H1 (cell line): Measurements from ENCODE around the gene C11orf42. TPM values are rescaled to one million over a fixed set of nuclear protein-coding genes. Genes with fewer than 3 reads are reported as not detected.

Source experiments
- CTCF ChIA-PET: fragments of 300-600 bp; sonication (Branson Sonifier 250); formaldehyde crosslinking; loops from one replicate; lab custom pipeline; 2021; ENCODE audit not compliant: partially characterized antibody; lab: Charles Lee
- POLR2A ChIA-PET: fragments of 300-600 bp; sonication (Branson Sonifier 250); formaldehyde crosslinking; loops from one replicate; lab custom pipeline; 2021; ENCODE audit warnings: inconsistent platforms; ENCODE audit not compliant: partially characterized antibody; lab: Charles Lee
- DNase-seq, 2 experiments: peaks; one replicate each; pipeline versions ENCODE4 v3.0.0 to v3.0.0-alpha.2; 2010 to 2022; ENCODE audit warnings: low spot score in 2 of 2, low read depth in 1 of 2, mixed read lengths in 1 of 2
- FAIRE-seq: peaks from 2 replicates; lab custom pipeline; 2011; peaks lifted over from hg19 to GRCh38; lab: Jason Lieb, UNC
- H2AFZ ChIP-seq: 2 replicates; pipeline ENCODE4 v1.8.1; 2012; ENCODE audit warnings: low read length, inconsistent platforms
- H2AK5ac ChIP-seq: 2 replicates; pipeline ENCODE4 v1.6.1; 2013; ENCODE audit warnings: low read depth, low read length
- H2BK120ac ChIP-seq: replicated peaks from 2 replicates; pipeline ENCODE3; 2013; ENCODE audit warnings: low read depth, low read length, inconsistent platforms
- H2BK12ac ChIP-seq: 2 replicates; pipeline ENCODE4 v1.6.1; 2013; ENCODE audit warnings: low read depth, low read length
- H2BK15ac ChIP-seq: 2 replicates; pipeline ENCODE4 v1.6.1; 2013; ENCODE audit warnings: low read length
- H2BK20ac ChIP-seq: 2 replicates; pipeline ENCODE4 v1.6.1; 2013; ENCODE audit warnings: low read length
- H2BK5ac ChIP-seq: 2 replicates; pipeline ENCODE4 v1.6.1; 2013; ENCODE audit warnings: low read depth, low read length
- H3K14ac ChIP-seq: 2 replicates; pipeline ENCODE4 v1.6.1; 2013; ENCODE audit warnings: inconsistent platforms; ENCODE audit not compliant: insufficient read length
- H3K18ac ChIP-seq: 2 replicates; pipeline ENCODE4 v1.6.1; 2013; ENCODE audit warnings: low read length; ENCODE audit errors: extremely low read depth
- H3K23ac ChIP-seq: 2 replicates; pipeline ENCODE4 v1.6.1; 2013; ENCODE audit warnings: inconsistent platforms; ENCODE audit not compliant: insufficient read length
- H3K23me2 ChIP-seq: 2 replicates; pipeline ENCODE4 v1.6.1; 2013; ENCODE audit warnings: low read depth, low read length
- H3K27ac ChIP-seq: 2 replicates; pipeline ENCODE4 v1.6.1; 2011; ENCODE audit warnings: low read depth, low read length, inconsistent platforms
- H3K27me3 ChIP-seq, 4 experiments: replicated peaks in 1 of 4; 1 replicate in 1 of 4; 2 replicates in 3 of 4; pipeline versions ENCODE4 v1.6.1 to v1.8.1; 2011 to 2013; ENCODE audit warnings: low read length in 3 of 4, mild to moderate bottlenecking in 3 of 4, inconsistent platforms in 2 of 4, mixed read lengths in 2 of 4, moderate library complexity in 1 of 4; ENCODE audit not compliant: control insufficient read depth in 3 of 4, insufficient read depth in 3 of 4; ENCODE audit errors: extremely low read depth in 1 of 4
- H3K36me3 ChIP-seq, 4 experiments: 2 replicates each; pipeline versions ENCODE4 v1.6.1 to v1.8.1; 2011 to 2013; ENCODE audit warnings: mild to moderate bottlenecking in 4 of 4, low read length in 3 of 4, moderate library complexity in 2 of 4, control low read depth in 1 of 4, inconsistent platforms in 1 of 4; ENCODE audit not compliant: insufficient read depth in 4 of 4, control insufficient read depth in 2 of 4
- H3K4ac ChIP-seq: replicated peaks from 2 replicates; pipeline ENCODE3; 2013; ENCODE audit warnings: low read length, low read depth, mixed read lengths, inconsistent platforms; ENCODE audit not compliant: insufficient read length
- H3K4me1 ChIP-seq, 4 experiments: replicated peaks in 1 of 4; 1 replicate in 1 of 4; 2 replicates in 3 of 4; pipeline versions ENCODE4 v1.6.1 to v1.8.1; 2011 to 2013; ENCODE audit warnings: low read length in 3 of 4, inconsistent platforms in 2 of 4, mixed read lengths in 1 of 4; ENCODE audit not compliant: insufficient read depth in 4 of 4, control insufficient read depth in 3 of 4
- H3K4me2 ChIP-seq, 2 experiments: 2 replicates each; pipeline versions ENCODE4 v1.6.1 to v1.8.1; 2011 to 2013; ENCODE audit warnings: low read depth in 2 of 2, low read length in 2 of 2, control low read depth in 1 of 2, inconsistent platforms in 1 of 2, mild to moderate bottlenecking in 1 of 2; ENCODE audit not compliant: insufficient read depth in 1 of 2
- H3K4me3 ChIP-seq, 4 experiments: fragments of 200-600, 300-600 bp in 1 of 4; sonication (generic), shearing (Covaris generic), sonication (Bioruptor Twin) in 1 of 4; 2 replicates each; pipeline versions ENCODE4 v1.5.1 to v1.8.1; 2011 to 2016; ENCODE audit warnings: low read length in 4 of 4, low read depth in 3 of 4, control low read depth in 2 of 4, inconsistent platforms in 2 of 4, mild to moderate bottlenecking in 2 of 4, mixed read lengths in 1 of 4, moderate library complexity in 1 of 4; ENCODE audit not compliant: insufficient read depth in 2 of 4; ENCODE audit errors: extremely low read depth in 1 of 4
- H3K56ac ChIP-seq: replicated peaks from 2 replicates; pipeline ENCODE3; 2013; ENCODE audit warnings: low read depth, mild to moderate bottlenecking, mixed read lengths, low read length, inconsistent platforms; ENCODE audit not compliant: insufficient read length
- H3K79me1 ChIP-seq: 2 replicates; pipeline ENCODE4 v1.6.1; 2013; ENCODE audit warnings: low read depth, low read length, control low read depth
- H3K79me2 ChIP-seq, 2 experiments: 2 replicates each; pipeline versions ENCODE4 v1.6.1 to v1.8.1; 2012 to 2013; ENCODE audit warnings: low read length in 2 of 2, mild to moderate bottlenecking in 2 of 2, inconsistent platforms in 1 of 2; ENCODE audit not compliant: insufficient read depth in 2 of 2, control insufficient read depth in 1 of 2
- H3K9ac ChIP-seq, 4 experiments: replicated peaks in 1 of 4; 1 replicate in 1 of 4; 2 replicates in 3 of 4; pipeline versions ENCODE4 v1.6.1 to v1.8.1; 2011 to 2013; ENCODE audit warnings: low read depth in 3 of 4, low read length in 3 of 4, control low read depth in 2 of 4, mild to moderate bottlenecking in 2 of 4, moderate library complexity in 2 of 4, inconsistent platforms in 1 of 4; ENCODE audit errors: extremely low read depth in 1 of 4
- H3K9me3 ChIP-seq, 2 experiments: 2 replicates each; pipeline versions ENCODE4 v1.6.1 to v1.8.1; 2012 to 2013; ENCODE audit warnings: mild to moderate bottlenecking in 2 of 2, moderate library complexity in 2 of 2, control low read depth in 1 of 2, inconsistent platforms in 1 of 2, low read depth in 1 of 2, low read length in 1 of 2, mixed read lengths in 1 of 2; ENCODE audit not compliant: insufficient read depth in 2 of 2
- H4K20me1 ChIP-seq, 2 experiments: replicated peaks in 1 of 2; 2 replicates each; pipeline versions ENCODE3 to v1.8.1; 2011 to 2013; ENCODE audit warnings: inconsistent platforms in 2 of 2, low read length in 2 of 2, mild to moderate bottlenecking in 1 of 2; ENCODE audit not compliant: insufficient read depth in 2 of 2, control insufficient read depth in 1 of 2
- H4K5ac ChIP-seq: 2 replicates; pipeline ENCODE4 v1.6.1; 2013; ENCODE audit warnings: low read length, low read depth, mixed read lengths, inconsistent platforms; ENCODE audit not compliant: insufficient read length
- H4K8ac ChIP-seq: 2 replicates; pipeline ENCODE4 v1.8.0; 2013; ENCODE audit warnings: mild to moderate bottlenecking, moderate library complexity, low read length, inconsistent platforms; ENCODE audit not compliant: insufficient read depth; ENCODE audit errors: extremely low read depth
- H4K91ac ChIP-seq: replicated peaks from 2 replicates; pipeline ENCODE3; 2013; ENCODE audit warnings: low read length, mixed read lengths, inconsistent platforms; ENCODE audit not compliant: insufficient read length
- BCL11A ChIP-seq, 2 experiments: IDR thresholded peaks; one replicate each; pipeline ENCODE4 v1.6.1; 2011; ENCODE audit warnings: low read depth in 2 of 2, low read length in 2 of 2, mild to moderate bottlenecking in 2 of 2
- CHD1 ChIP-seq: IDR thresholded peaks from 2 replicates; pipeline ENCODE4 v1.6.1; 2012; ENCODE audit warnings: low read depth, low read length, improper control_type of control experiment
- EZH2 ChIP-seq: fragments of 200-600 bp; sonication (generic); IDR thresholded peaks from 2 replicates; pipeline ENCODE4 v1.7.1; 2012; ENCODE audit warnings: low read depth, mild to moderate bottlenecking, moderate library complexity, low read length, inconsistent platforms; ENCODE audit not compliant: severe bottlenecking
- GABPA ChIP-seq: IDR thresholded peaks from 2 replicates; pipeline ENCODE4 v1.6.1; 2011; ENCODE audit warnings: mild to moderate bottlenecking, low read length, moderate library complexity, borderline replicate concordance; ENCODE audit not compliant: insufficient read depth
- KDM1A ChIP-seq: fragments of 200-600, 300-600 bp; sonication (generic); IDR thresholded peaks from 2 replicates; pipeline ENCODE4 v1.7.1; 2016; ENCODE audit warnings: mild to moderate bottlenecking, low read length, borderline replicate concordance
- MAFK ChIP-seq: IDR thresholded peaks from 2 replicates; pipeline ENCODE4 v1.6.1; 2012; ENCODE audit warnings: low read depth, mild to moderate bottlenecking, improper control_type of control experiment, low read length
- NRF1 ChIP-seq: IDR thresholded peaks from 2 replicates; pipeline ENCODE4 v1.6.1; 2011; ENCODE audit warnings: mild to moderate bottlenecking, low read depth, low read length, improper control_type of control experiment
- POU5F1 ChIP-seq: IDR thresholded peaks from 2 replicates; pipeline ENCODE4 v1.6.1; 2011; ENCODE audit warnings: low read depth, mild to moderate bottlenecking, low read length, moderate library complexity
- SAP30 ChIP-seq: fragments of 300-600 bp; sonication (generic); IDR thresholded peaks from 2 replicates; pipeline ENCODE4 v1.7.1; 2012; ENCODE audit warnings: low read length, moderate library complexity, mild to moderate bottlenecking, inconsistent platforms; ENCODE audit not compliant: insufficient read depth, insufficient replicate concordance
- SIX5 ChIP-seq: IDR thresholded peaks from 2 replicates; pipeline ENCODE4 v1.6.1; 2011; ENCODE audit warnings: mild to moderate bottlenecking, low read depth, low read length
- TBP ChIP-seq: IDR thresholded peaks from 2 replicates; pipeline ENCODE4 v1.6.1; 2011; ENCODE audit warnings: low read depth, low read length, improper control_type of control experiment
- YY1 ChIP-seq: IDR thresholded peaks from 2 replicates; pipeline ENCODE4 v1.6.1; 2011; ENCODE audit warnings: low read depth, mild to moderate bottlenecking, low read length
- WGBS, 2 experiments: shearing (Covaris generic) in 1 of 2; methylation state at CpG; one replicate each; pipeline versions ENCODE4 v1.1.6 to v1.1.7; 2013 to 2015; ENCODE audit warnings: low lambda C conversion rate in 2 of 2, mixed read lengths in 2 of 2, inconsistent platforms in 1 of 2, low coverage in 1 of 2, missing lambda C conversion rate in 1 of 2; ENCODE audit not compliant: insufficient replicate concordance in 2 of 2, insufficient coverage in 1 of 2, insufficient read length in 1 of 2; ENCODE audit errors: extremely low coverage in 1 of 2, missing lambda C conversion rate in 1 of 2; 5-methylcytosine and 5-hydroxymethylcytosine counted together
- polyA plus RNA-seq, 7 experiments: library from polyadenylated mRNA; depleted of rRNA in 3 of 7; stranded (reverse) in 5 of 7; unstranded in 2 of 7; fragments of >200 nt in 5 of 7; fragments of 200-250 nt in 2 of 7; gene quantifications; 1 replicate in 5 of 7; 2 replicates in 1 of 7; 4 replicates in 1 of 7; pipeline versions ENCODE4 v1.2.1 to v1.2.3, GENCODE V29; 2011 to 2013; ENCODE audit warnings: missing spikeins in 2 of 7, mixed read lengths in 2 of 7
- total RNA-seq: library from RNA; stranded (reverse); fragmentation: NEBNext Ultra II Directional; extraction: Animal tissue kit (Norgen Biotek cat#: 25700); gene quantifications from 2 replicates; pipeline ENCODE4 v1.2.1, GENCODE V29; 2021
- TF ChIP-seq, protein P1 (sequence below): IDR thresholded peaks from 2 replicates; pipeline ENCODE4 v1.6.1; 2011; ENCODE audit warnings: low read depth, mild to moderate bottlenecking, low read length; ENCODE audit not compliant: insufficient read depth

The C11orf42 gene
- total and polyA plus RNA-seq, 2 of the 8 experiments (the other 6 are each of a cell fraction or from before 2014, with no cell fraction given), result not detected

DNA sequence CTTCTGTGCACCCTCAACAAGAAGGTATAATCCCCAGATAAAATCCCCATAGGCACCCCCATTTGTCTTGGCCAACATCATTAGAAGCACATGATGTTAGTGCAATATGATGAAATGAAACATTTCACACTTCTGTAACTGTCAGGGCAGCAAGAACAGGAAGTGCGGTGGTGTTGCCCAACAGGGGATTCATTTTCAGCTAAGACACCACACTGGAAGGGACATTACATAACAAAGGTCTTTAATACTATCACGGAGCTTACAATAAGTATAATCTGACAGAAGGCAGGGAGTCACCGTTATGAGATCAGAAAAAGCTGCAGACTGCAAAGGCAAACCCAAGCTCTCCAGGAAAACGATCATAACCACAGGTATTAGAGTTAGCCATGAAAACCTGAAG lies 4.4 kb upstream of the C11orf42 start:
- no peak overlapping the region for H3K27ac ChIP-seq
- no peaks in the 10 kb centered on the region; a peak in 2 of 8 replicates for H3K36me3 ChIP-seq
- no peak overlapping the region for H3K56ac ChIP-seq
- H3K79me1 ChIP-seq, result no peaks in the 10 kb centered on the region
- H3K4me3 ChIP-seq, result no peak overlapping the region
- H2BK15ac ChIP-seq, result no peak overlapping the region
- ChIA-PET CTCF (interaction anchor here (0.7 to 1.5 kb wide), 5 partner anchors 43 to 162 kb away, joined by 3 to 5 read pairs (median 3); no protein-coding TSS in a partner anchor), POLR2A (interaction anchor here (1.3 to 1.8 kb wide), 2 partner anchors 13 to 16 kb away, joined by 3 read pairs; no protein-coding TSS in a partner anchor)
- no peaks in the 10 kb centered on the region for H3K23me2 ChIP-seq
- H2BK12ac ChIP-seq, result no peak overlapping the region
- no peak overlapping the region for H2AK5ac ChIP-seq
- 71% methylated on average over 4 of the region's 4 CpGs; no CpG with 5 or more reads in 1 of the 2 experiments for WGBS, 2 experiments
- H4K5ac ChIP-seq, result no peak overlapping the region
- H3K14ac ChIP-seq, result no peak overlapping the region
- no peak overlapping the region for H2BK120ac ChIP-seq
- H3K18ac ChIP-seq, result no peak overlapping the region
- H4K8ac ChIP-seq, result no peak overlapping the region
- H3K27me3 ChIP-seq, result no peaks in the 10 kb centered on the region
- DNase-seq (no peak), FAIRE-seq (no peak)
- no peak overlapping the region for H2BK20ac ChIP-seq
- no peaks in the 10 kb centered on the region; a peak in 1 of 4 replicates for H3K9me3 ChIP-seq
- H2BK5ac ChIP-seq, result no peak overlapping the region
- H4K91ac ChIP-seq, result no peak overlapping the region
- no peaks in the 10 kb centered on the region for H3K79me2 ChIP-seq
- H3K9ac ChIP-seq, result no peak overlapping the region
- no peak overlapping the region for H3K4me2 ChIP-seq
- H3K4ac ChIP-seq, result no peak overlapping the region
- H4K20me1 ChIP-seq, result no peaks in the 10 kb centered on the region
- peaks cover 0 to 3% (median 1%) of the 10 kb centered on the region in 4 experiments; a peak in 2 of 7 replicates for H3K4me1 ChIP-seq
- no peak overlapping the region for H3K23ac ChIP-seq
- no peak overlapping the region for H2AFZ ChIP-seq
- TF ChIP-seq SAP30 (no peak), YY1 (no peak), BCL11A (IDR thresholded peaks at IDR 0.05; ENCODE audit: low read depth in 2 of 2, low read length in 2 of 2) (no peak), EZH2 (no peak), TBP (no peak), GABPA (no peak), SIX5 (no peak), MAFK (no peak), NRF1 (no peak), KDM1A (no peak), CHD1 (no peak), POU5F1 (no peak)
- TF ChIP-seq, protein P1, sequence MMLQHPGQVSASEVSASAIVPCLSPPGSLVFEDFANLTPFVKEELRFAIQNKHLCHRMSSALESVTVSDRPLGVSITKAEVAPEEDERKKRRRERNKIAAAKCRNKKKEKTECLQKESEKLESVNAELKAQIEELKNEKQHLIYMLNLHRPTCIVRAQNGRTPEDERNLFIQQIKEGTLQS, result no peak
